Esophagus muscularis mucosa (tissue), 4 donors: ENCODE results near the gene RFX3.

ENCODE experiments used
- EP300 ChIP-seq: sonication (generic); formaldehyde crosslinking; IDR thresholded peaks from one replicate; pipeline ENCODE4 v1.6.1; 2017; ENCODE audit warnings: antibody characterized with exemption
- POLR2A ChIP-seq: fragments of 450-650 bp; IDR thresholded peaks from one replicate; pipeline ENCODE4 v1.6.1; 2017; ENCODE audit warnings: antibody characterized with exemption, moderate library complexity, mild to moderate bottlenecking, low read depth
- TF ChIP-seq, protein P1 (sequence below), 3 experiments: fragments of 200-600 bp in 2 of 3; fragments of 450-650 bp in 1 of 3; sonication (generic) in 2 of 3; IDR thresholded peaks; one replicate each; pipeline ENCODE4 v1.5.1; 2017 to 2019; ENCODE audit warnings: antibody characterized with exemption in 3 of 3, mild to moderate bottlenecking in 2 of 3, moderate library complexity in 1 of 3

DNA sequence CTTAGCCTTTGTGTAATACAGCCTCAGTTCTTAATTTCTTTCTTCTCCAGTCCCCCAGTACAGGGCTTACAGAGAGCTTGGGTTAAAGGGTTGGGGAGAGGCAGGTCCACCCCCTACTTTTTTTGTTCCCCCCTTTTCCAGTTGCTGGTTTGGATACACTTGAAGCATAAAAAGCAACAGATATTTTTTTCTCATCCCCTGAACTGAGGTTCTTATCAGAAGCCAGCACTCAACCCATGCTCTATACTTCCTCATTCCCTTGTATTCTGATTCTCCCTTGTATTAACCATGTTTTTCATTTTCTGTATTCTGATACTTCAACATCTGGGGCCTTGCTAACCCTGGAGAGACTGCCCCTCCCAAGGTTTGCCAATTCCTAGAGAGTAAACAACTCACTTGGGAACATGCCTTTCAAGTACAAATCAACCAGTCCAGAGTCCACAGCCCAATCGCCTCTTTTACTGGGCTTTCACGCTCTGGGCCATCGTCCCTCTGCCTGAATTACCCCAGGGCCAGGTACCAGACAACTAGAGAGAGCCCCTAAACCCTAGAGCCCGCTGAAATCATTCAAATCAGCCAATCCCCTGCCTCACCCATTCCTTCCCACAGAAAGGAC lies 348.5 kb downstream of the RFX3 start:
- TF ChIP-seq, protein P1, sequence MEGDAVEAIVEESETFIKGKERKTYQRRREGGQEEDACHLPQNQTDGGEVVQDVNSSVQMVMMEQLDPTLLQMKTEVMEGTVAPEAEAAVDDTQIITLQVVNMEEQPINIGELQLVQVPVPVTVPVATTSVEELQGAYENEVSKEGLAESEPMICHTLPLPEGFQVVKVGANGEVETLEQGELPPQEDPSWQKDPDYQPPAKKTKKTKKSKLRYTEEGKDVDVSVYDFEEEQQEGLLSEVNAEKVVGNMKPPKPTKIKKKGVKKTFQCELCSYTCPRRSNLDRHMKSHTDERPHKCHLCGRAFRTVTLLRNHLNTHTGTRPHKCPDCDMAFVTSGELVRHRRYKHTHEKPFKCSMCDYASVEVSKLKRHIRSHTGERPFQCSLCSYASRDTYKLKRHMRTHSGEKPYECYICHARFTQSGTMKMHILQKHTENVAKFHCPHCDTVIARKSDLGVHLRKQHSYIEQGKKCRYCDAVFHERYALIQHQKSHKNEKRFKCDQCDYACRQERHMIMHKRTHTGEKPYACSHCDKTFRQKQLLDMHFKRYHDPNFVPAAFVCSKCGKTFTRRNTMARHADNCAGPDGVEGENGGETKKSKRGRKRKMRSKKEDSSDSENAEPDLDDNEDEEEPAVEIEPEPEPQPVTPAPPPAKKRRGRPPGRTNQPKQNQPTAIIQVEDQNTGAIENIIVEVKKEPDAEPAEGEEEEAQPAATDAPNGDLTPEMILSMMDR (IDR thresholded peaks at IDR 0.05), result no peak
- TF ChIP-seq EP300 (no peak), POLR2A (no peak)
